ENCODE results near the gene OLFML1.
"Not testable (repeated sequence)": the region's sequence is repeated elsewhere in the genome, so short reads cannot be mapped to it uniquely, and the experiment has no call there.

OLFML1 gene

GRCh38 chr11:7506243-7506642 is 20.9 kb downstream of the OLFML1 start:
- DNase-seq (ENCODE audit: extremely low spot score, insufficient read length, low read depth) (no peak), FAIRE-seq (no peak)

- no peak for DNase-seq (ENCODE audit: extremely low spot score, insufficient read length, low read depth)
- FAIRE-seq = no peak
These were observed 22.8 kb downstream of the OLFML1 start for GRCh38 chr11:7508087-7508486.

DNA sequence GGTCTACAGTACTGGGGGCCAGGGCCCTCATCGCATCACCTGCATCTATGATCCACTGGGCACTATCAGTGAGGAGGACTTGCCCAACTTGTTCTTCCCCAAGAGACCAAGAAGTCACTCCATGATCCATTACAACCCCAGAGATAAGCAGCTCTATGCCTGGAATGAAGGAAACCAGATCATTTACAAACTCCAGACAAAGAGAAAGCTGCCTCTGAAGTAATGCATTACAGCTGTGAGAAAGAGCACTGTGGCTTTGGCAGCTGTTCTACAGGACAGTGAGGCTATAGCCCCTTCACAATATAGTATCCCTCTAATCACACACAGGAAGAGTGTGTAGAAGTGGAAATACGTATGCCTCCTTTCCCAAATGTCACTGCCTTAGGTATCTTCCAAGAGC is 24.7 kb downstream of the OLFML1 start:
- FAIRE-seq = no peak
- no peak for DNase-seq (ENCODE audit: extremely low spot score, insufficient read length, low read depth)

- FAIRE-seq (no peak), DNase-seq (ENCODE audit: extremely low spot score, insufficient read length, low read depth) (no peak)
These were observed 26.1 kb downstream of the OLFML1 start for GRCh38 chr11:7511401-7511800.

DNA sequence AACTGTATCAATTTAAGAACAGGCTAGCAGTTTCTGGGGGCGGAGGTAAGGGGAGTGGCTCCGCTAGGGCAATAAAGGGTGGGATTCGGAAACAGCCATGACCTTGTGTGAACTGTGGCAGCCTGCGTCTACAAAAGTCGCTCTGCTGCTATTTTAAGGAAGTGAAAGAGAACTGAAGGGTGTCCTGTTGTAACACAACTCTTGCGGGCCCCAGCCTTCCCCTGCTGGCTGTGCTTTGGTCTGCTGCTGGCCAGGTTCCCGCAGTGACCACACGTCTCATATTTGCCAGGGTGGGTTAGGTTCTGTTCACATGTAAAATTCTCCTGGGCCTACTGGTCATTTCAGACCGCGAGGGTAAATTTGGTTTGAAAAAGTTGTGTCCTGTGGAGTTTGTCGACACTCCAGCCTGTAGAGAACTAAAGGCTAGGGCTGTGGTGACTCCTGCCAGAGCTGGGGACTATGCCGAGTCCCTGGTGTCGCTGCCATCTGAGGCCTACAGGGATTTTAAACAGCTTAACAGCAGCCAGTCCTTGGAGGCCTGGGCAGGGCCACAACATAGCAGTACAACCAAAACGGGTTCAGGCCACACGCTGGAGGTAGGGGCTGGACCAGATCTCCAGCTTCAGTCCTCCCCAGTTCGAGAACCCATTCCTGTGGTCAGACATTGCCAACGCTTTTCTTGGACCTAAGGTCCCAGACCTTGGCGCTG is 27.4 kb downstream of the OLFML1 start:
- DNase-seq (ENCODE audit: extremely low spot score, insufficient read length, low read depth) = peak; percentile 61
- FAIRE-seq = peak; percentile 99

DNA sequence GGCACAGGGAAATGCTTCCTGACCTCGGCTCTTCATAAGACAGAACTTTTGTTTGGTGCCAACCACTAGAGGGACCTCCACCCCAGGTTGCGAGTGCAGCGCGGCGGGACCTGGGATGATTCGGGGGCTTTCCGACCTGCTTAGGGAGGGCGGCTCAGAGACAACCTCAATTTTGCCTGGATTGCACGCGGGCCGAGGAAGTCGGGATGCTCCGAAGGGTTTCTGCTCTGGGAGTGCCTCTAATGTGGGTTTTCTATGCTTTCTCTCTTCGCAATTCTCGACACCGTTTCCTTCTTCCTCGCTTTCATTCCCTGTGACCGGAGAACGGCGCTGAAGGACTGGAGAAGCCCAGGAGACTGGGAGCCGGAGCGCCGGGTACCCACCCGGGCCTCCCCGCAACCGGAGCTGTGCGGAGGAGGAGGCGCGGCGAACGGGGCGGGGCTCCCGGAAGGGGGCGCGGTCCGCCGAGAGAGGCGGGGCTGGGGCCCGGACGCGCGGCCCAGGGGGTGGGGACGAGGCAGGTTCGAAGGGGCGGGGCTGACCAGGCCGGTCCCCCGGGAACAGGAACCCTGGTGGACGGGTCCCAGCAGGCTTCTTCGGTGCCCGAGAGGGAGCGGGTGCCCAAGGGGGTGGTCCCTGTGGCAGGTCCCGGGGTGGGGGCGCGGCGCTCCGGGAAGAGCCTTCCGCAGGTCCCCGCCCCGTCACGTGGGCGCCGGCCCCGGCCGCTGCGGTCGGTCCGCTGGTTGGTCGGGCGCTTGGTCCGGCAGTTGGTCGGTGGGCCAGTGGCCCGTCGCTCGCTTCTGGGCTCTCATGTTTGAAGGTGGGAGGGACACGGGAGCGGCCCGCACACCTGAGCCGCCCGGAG is 28.2 kb downstream of the OLFML1 start, which contains the start of gene PPFIBP2:
Gene PPFIBP2, plus strand, starts transcription at position 766 of the 865 bp plus-strand sequence. CDS start 35,477 bp downstream, outside the sequence.
- FAIRE-seq (peak; percentile 88), DNase-seq (ENCODE audit: extremely low spot score, insufficient read length, low read depth) (peak; percentile 83)

DNA sequence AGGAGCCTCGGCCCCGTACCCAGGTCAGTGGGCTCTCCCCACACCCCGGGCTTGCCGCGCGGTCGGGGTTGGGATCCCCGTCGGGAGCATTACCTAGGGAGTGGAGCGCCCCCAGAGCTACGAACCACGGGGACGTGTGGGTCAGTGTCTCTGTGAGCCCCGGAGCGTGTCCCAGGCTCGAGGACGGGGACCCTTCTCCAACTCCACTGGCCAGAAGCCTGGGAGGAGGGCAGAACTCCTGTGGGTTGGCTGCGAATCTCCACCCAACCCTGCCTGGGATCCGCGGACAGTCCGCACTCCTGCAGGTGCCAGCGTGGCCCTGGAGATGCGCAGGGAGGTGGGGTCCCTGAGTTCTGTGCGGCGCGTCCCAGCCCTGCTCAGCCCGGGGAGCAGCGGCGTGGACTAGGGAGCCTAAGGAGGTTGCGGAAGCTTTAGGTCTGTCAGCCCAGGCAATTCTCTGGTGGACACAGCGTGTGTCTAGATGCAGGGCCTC is 28.8 kb downstream of the OLFML1 start:
- DNase-seq (ENCODE audit: extremely low spot score, insufficient read length, low read depth) (no peak), FAIRE-seq (no peak)

GRCh38 chr11:7515447-7515886 is 30.2 kb downstream of the OLFML1 start:
- no peak for DNase-seq (ENCODE audit: extremely low spot score, insufficient read length, low read depth)
- FAIRE-seq = no peak

DNA sequence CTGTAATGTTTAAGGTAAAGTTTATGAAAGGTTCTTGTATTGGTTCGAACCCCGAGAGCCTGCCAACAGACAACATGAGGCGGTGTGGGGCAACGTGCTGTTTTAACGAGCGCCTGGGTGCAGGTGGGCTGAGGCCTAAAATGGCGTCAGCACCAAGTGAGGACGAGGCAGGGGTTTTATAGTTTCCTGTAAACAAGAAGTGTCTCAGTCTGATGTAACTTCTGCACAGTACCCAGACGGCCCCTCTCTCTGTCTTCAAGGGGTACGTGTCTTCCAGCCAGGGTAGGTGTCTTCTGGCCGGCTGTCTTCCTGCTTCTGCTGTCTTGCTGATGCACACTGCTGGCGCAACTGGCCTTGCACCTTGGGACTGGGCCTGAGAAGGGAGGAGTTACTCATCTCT is 31.2 kb downstream of the OLFML1 start:
- DNase-seq (ENCODE audit: extremely low spot score, insufficient read length, low read depth) (no peak), FAIRE-seq (no peak)

DNA sequence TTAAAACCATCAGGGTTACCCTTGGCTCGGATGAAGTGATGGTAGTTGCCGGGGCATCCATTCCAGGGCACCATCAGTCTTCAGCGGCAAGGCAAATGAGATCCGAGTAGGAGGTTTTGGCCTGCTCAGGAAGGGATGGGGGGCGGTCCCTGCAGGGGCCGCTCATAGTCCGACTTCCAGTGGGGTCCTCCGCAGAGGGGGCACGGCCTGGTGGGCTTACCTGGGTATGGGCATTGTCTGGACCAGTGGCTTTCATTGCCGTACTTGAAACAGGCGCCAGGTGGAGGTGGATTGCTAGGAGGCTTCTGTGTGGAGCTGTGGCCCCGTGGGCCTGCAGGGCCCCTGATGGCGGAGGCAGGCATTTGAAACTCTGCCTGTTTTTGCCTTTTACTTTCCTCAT is 32.4 kb downstream of the OLFML1 start:
- not testable (repeated sequence) for FAIRE-seq

GRCh38 chr11:7518811-7519562 is 33.7 kb downstream of the OLFML1 start:
- FAIRE-seq = no peak

More for the DNA sequence above, 32.4 kb downstream of the OLFML1 start:
- DNase-seq (ENCODE audit: extremely low spot score, insufficient read length, low read depth) = not testable (repeated sequence)

GRCh38 chr11:7520011-7520942 is 35.0 kb downstream of the OLFML1 start:
- FAIRE-seq (peak; percentile 93), DNase-seq (ENCODE audit: extremely low spot score, insufficient read length, low read depth) (no peak)

More at GRCh38 chr11:7518811-7519562, 33.7 kb downstream of the OLFML1 start:
- DNase-seq (ENCODE audit: extremely low spot score, insufficient read length, low read depth) = no peak

GRCh38 chr11:7520981-7521487 is 35.7 kb downstream of the OLFML1 start:
- DNase-seq (ENCODE audit: extremely low spot score, insufficient read length, low read depth) = no peak
- peak; percentile 89 for FAIRE-seq

DNA sequence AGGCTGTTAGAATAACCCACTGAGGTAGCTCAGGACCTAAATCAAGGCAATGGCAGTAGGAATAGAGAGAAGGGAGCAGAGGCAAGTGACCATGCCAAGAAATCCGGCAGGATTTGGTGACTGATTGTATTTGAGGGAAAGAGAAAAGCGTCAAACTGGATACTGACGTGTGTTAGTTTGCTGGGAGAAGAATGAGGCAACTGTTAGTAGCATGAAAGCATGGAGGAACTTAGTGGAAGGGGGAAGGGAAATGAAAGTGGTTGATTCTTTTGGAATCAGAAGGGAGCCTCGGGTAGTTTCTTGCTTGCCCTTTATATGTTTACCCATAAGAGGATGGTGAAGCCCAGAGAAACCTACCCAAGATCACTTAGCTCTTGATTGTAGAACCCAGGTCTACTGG is 36.8 kb downstream of the OLFML1 start:
- no peak for FAIRE-seq
- DNase-seq (ENCODE audit: extremely low spot score, insufficient read length, low read depth) = no peak

DNA sequence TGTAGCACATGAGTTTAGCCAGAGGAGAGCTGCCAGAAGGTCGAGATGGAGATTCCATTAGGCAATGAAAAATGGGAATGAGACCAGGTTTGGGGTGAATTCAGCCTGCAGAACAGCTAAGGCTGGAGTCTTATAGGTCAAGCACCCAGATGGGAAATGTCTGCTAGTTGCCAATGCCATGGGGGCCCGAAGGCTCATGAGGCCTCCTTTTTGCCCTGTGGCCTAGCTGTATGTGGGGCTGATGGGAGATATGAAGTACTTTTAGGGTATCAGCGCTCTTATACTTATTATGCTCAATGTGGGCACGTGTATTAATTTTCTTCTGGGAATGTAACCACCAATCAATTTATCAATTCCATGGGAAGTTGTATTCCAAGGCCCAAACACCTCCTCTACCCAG is 37.2 kb downstream of the OLFML1 start:
- no peak for FAIRE-seq
- DNase-seq (ENCODE audit: extremely low spot score, insufficient read length, low read depth) = no peak

GRCh38 chr11:7523416-7524210 is 38.3 kb downstream of the OLFML1 start:
- no peak for DNase-seq (ENCODE audit: extremely low spot score, insufficient read length, low read depth)
- FAIRE-seq = peak; percentile 29

GRCh38 chr11:7524462-7525235 is 39.3 kb downstream of the OLFML1 start:
- FAIRE-seq (peak; percentile 52), DNase-seq (ENCODE audit: extremely low spot score, insufficient read length, low read depth) (no peak)
